ENCODE measurements around the gene USP34.

- no peak for TF ChIP-seq SUZ12 (IDR thresholded peaks at IDR 0.05; ENCODE audit: extremely low read depth, insufficient read depth, insufficient read length)
- no peak for TF ChIP-seq YY1 (IDR thresholded peaks at IDR 0.05; ENCODE audit: insufficient read depth, insufficient read length)
Measured at GRCh38 chr2:61185231-61185728, 285.6 kb downstream of the USP34 start.

Measured in NT2/D1 (cell line).